Choroid plexus epithelial cell (primary cell): ENCODE results near the gene CCDC24.

Experiments used
- DNase-seq: peaks from one replicate; pipeline ENCODE4 v3.0.0-alpha.2; 2010; ENCODE audit warnings: low read depth
- H3K4me3 ChIP-seq: 2 replicates; pipeline ENCODE4 v1.5.1; 2011; ENCODE audit warnings: low read depth, mild to moderate bottlenecking, control low read depth, low read length, moderate library complexity
- CTCF ChIP-seq: conservative IDR thresholded peaks from 2 replicates; pipeline ENCODE4 v1.5.1; 2011; ENCODE audit warnings: low read depth, mild to moderate bottlenecking, control low read depth, inconsistent platforms, low read length, moderate library complexity

CCDC24 gene

DNA sequence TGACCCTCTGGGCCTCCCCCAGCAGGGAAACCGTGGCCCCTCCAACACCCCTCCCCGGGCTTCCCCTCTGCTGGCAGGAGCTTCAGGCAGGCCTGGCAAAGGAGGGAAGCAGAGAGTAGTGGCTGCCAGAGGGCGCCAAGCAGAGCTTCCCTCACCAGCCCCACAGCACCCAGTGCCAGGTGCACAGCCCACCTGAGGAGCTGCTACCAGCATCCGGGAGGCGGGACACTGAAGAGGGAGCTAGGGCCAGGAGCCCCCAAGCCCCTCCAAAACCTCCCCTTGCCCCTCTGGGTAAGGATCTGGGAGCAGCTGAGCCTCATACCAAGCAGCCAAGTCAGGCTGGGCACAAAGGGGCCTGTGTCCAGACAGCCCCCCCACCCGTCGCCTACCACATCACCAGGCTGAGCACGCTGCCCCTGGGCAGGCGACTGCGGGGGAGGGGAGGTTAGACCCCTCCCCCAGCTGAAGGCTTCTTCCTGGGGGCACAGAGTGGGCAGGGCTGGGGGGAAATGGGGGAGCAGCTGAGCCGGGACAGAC is 19.6 kb downstream of the CCDC24 start:
- no peak for TF ChIP-seq CTCF
- no peak overlapping the region for H3K4me3 ChIP-seq

GRCh38 chr1:44012404-44012803 is 21.0 kb downstream of the CCDC24 start:
- no peak overlapping the region for H3K4me3 ChIP-seq
- TF ChIP-seq CTCF, result no peak
- no peak for DNase-seq

More for the DNA sequence above, 19.6 kb downstream of the CCDC24 start:
- DNase-seq, result no peak

DNA sequence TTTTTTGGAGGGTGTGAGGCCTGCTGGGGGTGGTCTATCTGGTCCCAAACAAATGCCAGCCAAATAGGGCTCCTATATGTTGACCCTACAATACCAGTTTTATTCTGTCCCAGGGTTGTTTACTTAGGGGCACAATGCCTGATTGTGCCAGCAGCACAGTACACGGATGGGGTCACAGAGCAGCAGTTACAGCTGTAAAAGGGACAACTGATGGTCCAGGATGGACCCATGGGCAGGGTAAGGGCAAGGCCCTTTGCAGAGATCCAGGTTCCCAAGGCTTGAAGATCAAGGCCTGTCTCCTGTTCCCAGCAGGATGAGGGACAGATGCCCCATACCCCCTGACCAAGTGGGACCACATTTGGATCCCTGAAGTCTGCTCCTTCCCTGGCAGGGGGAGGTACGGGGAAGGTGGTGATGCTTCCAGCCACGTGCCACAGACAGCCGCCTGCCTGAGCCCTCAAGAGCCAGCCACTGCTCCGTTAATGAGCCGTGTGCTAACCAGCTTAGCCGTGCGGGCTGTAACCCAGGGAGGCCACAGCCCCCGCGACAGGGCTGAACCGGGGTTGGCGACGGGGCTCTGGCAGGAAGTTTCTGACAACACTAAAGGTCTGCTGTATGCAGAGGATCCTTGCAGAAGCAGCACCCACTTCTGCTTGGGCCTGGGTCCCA is 21.7 kb downstream of the CCDC24 start:
- no peak overlapping the region for H3K4me3 ChIP-seq
- TF ChIP-seq CTCF, result no peak
- DNase-seq, result no peak

GRCh38 chr1:44013949-44014348 is 22.6 kb downstream of the CCDC24 start:
- no peak for TF ChIP-seq CTCF
- H3K4me3 ChIP-seq, result no peak overlapping the region
- DNase-seq, result no peak

DNA sequence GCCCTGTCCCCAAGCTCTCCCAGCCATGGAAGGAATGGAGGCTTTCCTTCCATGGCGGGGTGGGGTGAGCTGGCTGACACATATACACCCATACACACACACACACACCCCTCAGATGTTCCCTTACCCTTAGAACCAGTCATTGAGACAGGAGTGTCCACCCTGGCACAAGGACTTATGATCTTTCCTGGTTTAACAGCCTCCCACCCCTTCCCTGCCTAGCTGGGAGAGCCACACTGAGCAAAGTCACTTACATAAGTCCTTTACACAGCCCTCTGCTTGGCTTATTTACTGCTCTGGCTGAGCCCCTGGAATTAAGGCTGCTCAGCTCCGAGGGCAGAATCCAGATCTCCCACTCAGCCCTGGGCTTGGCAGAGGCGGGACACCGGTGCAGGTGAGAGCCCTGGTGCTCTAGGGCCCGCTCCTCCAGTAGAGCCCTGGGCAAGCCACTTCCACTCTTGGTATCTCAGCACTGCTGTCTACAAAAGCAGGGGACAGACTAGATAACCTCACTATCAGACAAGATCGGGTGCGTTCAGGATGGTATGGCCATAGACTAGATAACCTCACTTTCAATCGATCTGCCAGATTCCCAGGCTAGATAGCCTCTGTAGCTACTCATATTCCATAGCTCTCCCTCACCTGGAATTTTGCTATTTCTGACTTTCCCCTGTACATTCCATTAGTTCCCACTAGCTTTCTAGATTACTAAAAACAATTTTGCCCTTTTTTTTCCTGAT is 23.1 kb downstream of the CCDC24 start:
- no peak for DNase-seq
- no peak for TF ChIP-seq CTCF
- no peak overlapping the region for H3K4me3 ChIP-seq

- DNase-seq, result no peak
- H3K4me3 ChIP-seq, result no peak overlapping the region
- TF ChIP-seq CTCF, result no peak
Measured at GRCh38 chr1:44015206-44015605, 23.8 kb downstream of the CCDC24 start.
